GM19455 (cell line): Measurements from ENCODE around the gene BMPR1A.
A peak's percentile ranks its signal among the peaks of the same experiment; 100 is the strongest.
"Not testable (repeated sequence)": the region's sequence is repeated elsewhere in the genome, so short reads cannot be mapped to it uniquely, and the experiment has no call there.

Source experiments
- ATAC-seq: cut with Tn5 transposase; IDR thresholded peaks from one replicate; pipeline ENCODE4 v1.9.1; 2021; ENCODE audit not compliant: unreplicated experiment

The BMPR1A gene

GRCh38 chr10:86837663-86838062 is 81.2 kb downstream of the BMPR1A start:
- ATAC-seq: no peak

DNA sequence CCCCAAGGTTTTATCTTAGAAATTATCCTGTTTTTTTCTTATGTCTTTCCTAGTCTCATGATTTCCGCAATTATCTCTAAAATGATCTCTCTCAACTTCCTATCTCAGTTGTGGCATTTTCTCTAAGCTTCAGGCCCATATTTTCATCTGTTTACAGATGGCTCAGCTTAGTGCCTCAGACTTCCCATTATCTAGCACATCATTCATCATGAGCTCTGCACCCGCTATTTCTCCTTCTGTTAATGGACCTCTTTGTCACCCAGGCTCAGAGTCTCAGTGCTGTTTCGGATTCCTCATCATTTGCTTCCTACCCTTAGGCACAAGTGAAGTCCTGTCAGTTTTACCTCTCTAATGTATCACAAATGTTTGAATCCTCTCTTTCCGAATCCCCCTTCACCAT is 84.1 kb downstream of the BMPR1A start:
- no peak for ATAC-seq

- ATAC-seq: no peak
Measured at GRCh38 chr10:86846088-86846487, 89.7 kb downstream of the BMPR1A start.

- ATAC-seq: no peak
Measured at GRCh38 chr10:86848747-86849146, 92.3 kb downstream of the BMPR1A start.

- peak; percentile 87 for ATAC-seq
Measured at GRCh38 chr10:86849181-86849894, 92.9 kb downstream of the BMPR1A start.

DNA sequence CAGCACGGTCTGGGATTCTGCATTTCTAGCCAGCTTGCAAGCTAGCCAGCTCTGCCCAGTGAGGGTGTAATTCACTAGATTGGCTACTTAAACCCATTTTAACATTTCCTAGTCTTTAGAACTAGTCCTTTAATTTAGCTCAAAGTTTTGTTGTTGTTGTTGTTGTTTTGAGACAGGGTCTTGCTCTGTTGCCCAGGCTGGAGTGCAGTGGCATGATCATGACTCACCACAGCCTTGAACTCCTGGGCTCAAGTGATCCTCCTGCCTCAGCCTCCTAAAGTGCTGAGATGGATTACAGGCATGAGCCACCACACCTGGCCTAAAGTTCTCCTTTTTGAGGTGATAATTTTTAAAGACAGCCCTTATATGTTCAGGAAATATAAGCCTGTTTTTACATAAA is 94.1 kb downstream of the BMPR1A start:
- no peak for ATAC-seq

GRCh38 chr10:86851328-86852207 is 95.1 kb downstream of the BMPR1A start:
- no peak for ATAC-seq

GRCh38 chr10:86853582-86853981 is 97.2 kb downstream of the BMPR1A start:
- ATAC-seq: not testable (repeated sequence)

DNA sequence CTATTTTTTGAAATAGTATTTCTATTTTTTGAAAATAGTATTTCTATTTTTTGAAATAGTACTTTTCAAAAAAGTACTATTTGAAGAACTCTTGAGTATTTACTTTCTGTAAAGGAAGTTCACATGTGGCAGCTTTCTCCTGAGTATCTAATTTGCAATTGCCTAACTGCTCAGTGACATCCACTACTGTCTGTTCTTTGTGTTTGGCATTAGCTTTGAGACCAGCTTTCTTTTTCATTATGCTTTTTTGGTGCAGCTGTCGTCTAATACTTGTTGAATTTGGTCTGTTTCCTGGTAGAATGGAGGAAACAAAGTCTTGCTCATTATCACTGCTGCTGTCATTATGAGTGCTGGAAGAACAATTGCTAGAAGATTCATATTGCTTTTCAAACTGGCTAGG is 99.1 kb downstream of the BMPR1A start:
- ATAC-seq: no peak

- ATAC-seq: no peak
Measured at GRCh38 chr10:86856156-86856555, 99.7 kb downstream of the BMPR1A start.

DNA sequence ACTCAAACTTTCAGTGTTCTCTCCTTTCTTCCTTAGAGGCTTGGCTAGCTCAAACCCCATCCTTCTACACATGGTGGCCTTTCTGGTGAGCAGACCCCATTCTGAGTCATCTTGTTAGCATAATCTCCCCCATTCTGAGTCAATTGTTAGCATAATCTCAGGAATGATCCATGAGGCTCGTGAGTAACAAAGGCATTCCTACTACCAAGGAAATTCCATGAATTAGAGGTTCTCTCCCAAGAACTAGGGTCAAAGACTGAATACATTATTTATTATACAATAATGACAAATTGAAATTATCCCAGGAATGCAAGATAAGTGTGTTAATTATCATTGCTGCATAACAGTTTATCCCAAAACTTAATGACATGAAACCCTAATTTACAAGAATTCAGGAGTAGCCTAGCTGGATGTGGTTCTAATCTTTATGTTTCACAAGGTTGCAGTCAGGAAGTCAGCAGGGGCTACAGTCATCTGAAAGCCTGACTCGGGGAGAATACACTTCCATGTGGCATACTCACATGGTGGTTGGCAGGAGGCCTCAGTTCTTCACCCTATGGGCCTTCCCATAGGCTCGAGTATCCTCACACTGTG is 100.8 kb downstream of the BMPR1A start:
- ATAC-seq: no peak

DNA sequence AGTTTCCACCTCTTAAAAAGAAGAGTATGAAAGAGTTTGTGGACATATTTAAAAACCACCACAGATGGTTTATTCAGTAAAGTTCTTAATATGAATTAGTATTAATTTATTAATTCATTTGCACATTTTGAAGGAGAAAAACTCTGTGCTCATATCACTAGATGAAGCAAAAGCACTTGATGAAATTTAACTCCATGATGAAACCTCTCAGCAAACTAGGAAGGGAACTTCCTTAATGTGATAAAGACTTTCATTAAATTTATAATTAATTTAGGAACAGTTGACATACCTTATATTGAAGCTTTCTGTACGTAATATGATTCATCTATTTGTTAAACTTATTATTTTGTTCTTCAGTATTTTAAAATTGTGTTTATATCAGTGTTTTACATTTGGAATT is 101.6 kb downstream of the BMPR1A start:
- no peak for ATAC-seq

DNA sequence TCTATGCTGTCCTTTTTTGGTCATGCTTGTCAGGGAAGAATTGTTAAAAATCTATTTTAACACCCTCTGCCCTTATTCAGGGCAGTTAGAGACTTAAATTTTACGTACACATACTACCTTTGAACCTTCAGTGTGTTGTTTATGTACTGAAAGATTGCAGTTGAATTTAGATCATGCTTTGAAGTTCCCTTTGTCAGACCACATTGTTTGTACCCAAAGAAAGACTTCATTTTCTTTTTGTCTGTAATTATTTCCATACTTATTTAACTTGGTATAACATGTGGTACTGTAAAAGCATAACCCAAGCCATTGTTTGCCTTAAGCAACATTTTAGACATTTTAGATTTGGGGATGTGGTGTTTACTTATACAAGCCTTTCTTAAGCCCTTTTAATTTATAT is 104.9 kb downstream of the BMPR1A start:
- no peak for ATAC-seq

GRCh38 chr10:86862373-86862772 is 106.0 kb downstream of the BMPR1A start:
- no peak for ATAC-seq

- ATAC-seq: no peak
Measured at GRCh38 chr10:86862786-86863483, 106.5 kb downstream of the BMPR1A start.

- no peak for ATAC-seq
Measured at GRCh38 chr10:86863484-86863842, 107.0 kb downstream of the BMPR1A start.

- ATAC-seq: not testable (repeated sequence)
Measured at GRCh38 chr10:86865011-86865811, 108.8 kb downstream of the BMPR1A start.

DNA sequence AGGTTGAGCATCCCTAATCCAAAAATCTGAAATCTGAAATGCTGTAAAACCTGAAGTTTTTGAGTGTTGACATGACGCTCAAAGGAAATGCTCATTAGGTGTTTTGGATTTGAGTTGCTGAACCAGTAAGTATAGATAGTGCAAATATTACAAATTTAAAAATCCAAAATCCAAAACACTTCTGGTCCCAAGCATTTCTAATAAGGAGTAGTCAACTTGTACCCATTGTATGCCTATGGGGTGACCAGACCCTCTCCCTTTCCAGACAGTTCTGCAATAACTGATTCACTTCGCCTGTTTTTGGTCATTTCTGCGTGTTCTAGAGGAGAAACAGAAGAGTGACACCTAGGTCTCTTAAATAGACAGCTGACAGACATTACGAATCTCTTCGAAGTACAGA is 110.7 kb downstream of the BMPR1A start:
- no peak for ATAC-seq

DNA sequence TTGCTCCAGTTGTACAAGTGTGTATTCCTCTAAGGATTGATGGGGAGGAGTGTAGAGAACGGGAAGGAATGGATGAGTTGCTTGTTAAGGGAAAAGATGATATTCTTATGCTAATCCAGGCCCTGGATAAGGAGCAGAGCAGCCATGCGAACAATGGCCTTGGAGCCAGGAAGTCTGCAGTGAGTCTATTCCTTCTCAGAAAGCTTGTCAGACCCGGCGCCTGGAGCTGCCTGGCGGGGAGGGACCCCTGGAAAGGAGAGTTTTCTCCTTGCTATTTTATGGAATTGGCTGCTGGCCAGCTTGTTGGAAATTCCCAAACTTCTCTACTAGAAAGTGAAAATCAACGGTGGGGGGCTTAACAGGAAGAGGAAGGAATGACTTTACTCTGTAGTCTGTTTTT is 111.9 kb downstream of the BMPR1A start:
- no peak for ATAC-seq

GRCh38 chr10:86870679-86871078 is 114.3 kb downstream of the BMPR1A start:
- no peak for ATAC-seq
